Glutamatergic neuron (in vitro differentiated cells): ENCODE data around the gene CMC1. TPM values are rescaled to one million over a fixed set of nuclear protein-coding genes. Genes with fewer than 3 reads are reported as not detected.
"Not testable (repeated sequence)": the region's sequence is repeated elsewhere in the genome, so short reads cannot be mapped to it uniquely, and the experiment has no call there.

Source experiments
- DNase-seq: peaks from one replicate; pipeline ENCODE4 v3.0.0; 2022
- H3K27ac Mint-ChIP-seq: one replicate; pipeline ENCODE4 v1.8.0; 2020; ENCODE audit warnings: mild to moderate bottlenecking, mixed read lengths, inconsistent platforms; ENCODE audit not compliant: unreplicated experiment
- H3K27me3 Mint-ChIP-seq: one replicate; pipeline ENCODE4 v1.8.0; 2020; ENCODE audit warnings: mild to moderate bottlenecking, moderate library complexity, mixed read lengths, inconsistent platforms; ENCODE audit not compliant: unreplicated experiment
- H3K36me3 Mint-ChIP-seq: one replicate; pipeline ENCODE4 v1.8.0; 2020; ENCODE audit warnings: mild to moderate bottlenecking, mixed read lengths, inconsistent platforms; ENCODE audit not compliant: unreplicated experiment
- H3K4me1 Mint-ChIP-seq: one replicate; pipeline ENCODE4 v1.8.0; 2020; ENCODE audit warnings: mild to moderate bottlenecking, low read depth, mixed read lengths, inconsistent platforms; ENCODE audit not compliant: unreplicated experiment
- H3K4me3 Mint-ChIP-seq: one replicate; pipeline ENCODE4 v1.8.0; 2020; ENCODE audit warnings: mild to moderate bottlenecking, mixed read lengths, inconsistent platforms; ENCODE audit not compliant: unreplicated experiment
- H3K9me3 Mint-ChIP-seq: one replicate; pipeline ENCODE4 v1.8.0; 2020; ENCODE audit warnings: mild to moderate bottlenecking, moderate library complexity, mixed read lengths, inconsistent platforms; ENCODE audit not compliant: unreplicated experiment
- long read RNA-seq: library from polyadenylated mRNA; unstranded; transcript quantifications from one replicate; pipeline ENCODE4 v2.0.0, GENCODE V29; 2020; ENCODE audit not compliant: unreplicated experiment
- total RNA-seq: library from RNA; stranded (reverse); fragmentation: NEBNext Ultra II Directional; extraction: Animal tissue kit (Norgen Biotek cat#: 25700); gene quantifications from one replicate; pipeline ENCODE4 v1.2.1, GENCODE V29; 2021; ENCODE audit not compliant: unreplicated experiment
- TF ChIP-seq, protein P1 (sequence below): fragments of 200-600 bp; sonication (generic); IDR thresholded peaks from one replicate; pipeline ENCODE4 v1.5.0; 2021; ENCODE audit not compliant: partially characterized antibody, unreplicated experiment

CMC1 gene, protein sequence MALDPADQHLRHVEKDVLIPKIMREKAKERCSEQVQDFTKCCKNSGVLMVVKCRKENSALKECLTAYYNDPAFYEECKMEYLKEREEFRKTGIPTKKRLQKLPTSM
- total RNA-seq, result 9.8 TPM
- long read RNA-seq, full-length matches to known transcripts, result 6 of 7 reads
- long read RNA-seq, partial matches to known transcripts, result 0 of 7 reads
- long read RNA-seq, other reads (novel, unspliced or antisense), result 1 of 7 reads

DNA sequence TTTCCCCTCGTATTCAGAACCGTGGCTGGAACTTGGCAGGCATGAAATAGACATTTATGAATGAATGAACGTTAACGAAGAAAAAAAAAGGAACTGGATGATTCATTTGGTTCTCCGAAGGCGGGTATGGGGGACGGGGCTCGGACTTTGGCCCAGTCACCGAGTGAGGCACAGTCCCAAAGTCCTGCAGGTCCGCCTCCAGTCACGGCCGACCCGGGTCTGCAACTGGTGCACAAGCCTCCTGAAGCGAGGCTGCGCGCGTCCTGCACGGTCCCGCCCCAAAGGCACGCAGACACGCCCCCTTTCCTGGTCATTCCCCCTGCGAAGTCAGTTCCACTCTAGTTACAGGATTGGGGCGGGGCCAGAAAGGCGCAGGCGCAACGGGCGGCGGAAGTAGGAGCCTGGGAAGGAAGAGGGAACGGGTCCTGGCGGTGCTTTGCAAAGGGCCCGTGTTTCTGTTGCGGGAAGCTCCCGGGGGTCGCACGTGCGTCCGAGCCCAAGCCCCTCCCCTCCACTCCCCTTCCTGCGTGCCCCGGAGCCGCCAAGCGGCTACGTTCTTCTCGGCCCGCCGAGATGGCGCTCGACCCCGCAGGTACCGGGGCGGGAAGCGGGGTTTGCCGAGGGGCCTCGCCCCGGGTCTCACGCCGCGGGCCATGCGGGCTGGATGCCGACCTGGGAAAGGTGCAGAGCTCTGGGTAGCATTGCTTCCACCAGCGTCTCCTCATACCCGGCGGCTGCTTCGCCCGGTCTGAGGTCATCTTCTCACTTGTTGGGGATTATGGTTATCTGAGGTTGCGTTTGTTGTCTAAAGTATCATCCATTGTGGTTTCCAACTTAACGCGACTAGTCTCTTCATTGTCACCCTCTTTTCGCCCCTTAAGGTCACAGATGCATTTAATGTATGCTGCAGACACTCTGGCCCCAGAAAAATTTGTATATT, at the start of gene CMC1:
Gene CMC1 (plus strand): TSS at position 399 of the 940 bp plus-strand sequence. CDS start 175 bp downstream, at position 574.
- peak; percentile 99 for DNase-seq
- no peaks in the 10 kb centered on the region for H3K9me3 Mint-ChIP-seq
- H3K4me3 Mint-ChIP-seq, result peak within 1 kb of the TSS; percentile 95
- H3K27me3 Mint-ChIP-seq, result no peaks in the 10 kb centered on the region
- TF ChIP-seq, protein P1, sequence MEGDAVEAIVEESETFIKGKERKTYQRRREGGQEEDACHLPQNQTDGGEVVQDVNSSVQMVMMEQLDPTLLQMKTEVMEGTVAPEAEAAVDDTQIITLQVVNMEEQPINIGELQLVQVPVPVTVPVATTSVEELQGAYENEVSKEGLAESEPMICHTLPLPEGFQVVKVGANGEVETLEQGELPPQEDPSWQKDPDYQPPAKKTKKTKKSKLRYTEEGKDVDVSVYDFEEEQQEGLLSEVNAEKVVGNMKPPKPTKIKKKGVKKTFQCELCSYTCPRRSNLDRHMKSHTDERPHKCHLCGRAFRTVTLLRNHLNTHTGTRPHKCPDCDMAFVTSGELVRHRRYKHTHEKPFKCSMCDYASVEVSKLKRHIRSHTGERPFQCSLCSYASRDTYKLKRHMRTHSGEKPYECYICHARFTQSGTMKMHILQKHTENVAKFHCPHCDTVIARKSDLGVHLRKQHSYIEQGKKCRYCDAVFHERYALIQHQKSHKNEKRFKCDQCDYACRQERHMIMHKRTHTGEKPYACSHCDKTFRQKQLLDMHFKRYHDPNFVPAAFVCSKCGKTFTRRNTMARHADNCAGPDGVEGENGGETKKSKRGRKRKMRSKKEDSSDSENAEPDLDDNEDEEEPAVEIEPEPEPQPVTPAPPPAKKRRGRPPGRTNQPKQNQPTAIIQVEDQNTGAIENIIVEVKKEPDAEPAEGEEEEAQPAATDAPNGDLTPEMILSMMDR, result no peak
- H3K27ac Mint-ChIP-seq, result peak within 1 kb of the TSS; percentile 63
- H3K4me1 Mint-ChIP-seq, result no peaks in the 10 kb centered on the region
- no peaks in the 10 kb centered on the region for H3K36me3 Mint-ChIP-seq

DNA sequence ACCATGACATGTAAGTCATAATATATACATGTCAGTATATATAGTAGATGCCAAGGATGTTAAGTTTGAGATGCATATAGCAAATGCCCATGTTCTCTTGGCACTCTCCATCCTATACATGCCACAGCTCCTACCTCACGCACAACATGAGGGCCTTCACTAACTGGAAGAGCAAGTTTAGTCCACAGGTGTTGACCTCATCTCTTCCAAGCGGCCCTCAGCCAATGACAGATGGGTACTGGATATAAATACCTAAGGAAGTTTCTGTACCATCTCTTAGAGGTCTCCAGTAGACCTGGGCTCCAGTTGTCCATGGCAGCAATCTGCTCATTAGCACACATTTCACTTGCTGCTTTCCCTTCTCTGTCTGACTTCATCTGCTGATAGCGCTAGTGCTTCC, 43.3 kb upstream of the CMC1 start:
- Mint-ChIP-seq H3K4me3 (no peak overlapping the region), H3K27me3 (no peaks in the 10 kb centered on the region), H3K27ac (no peak overlapping the region), H3K4me1 (no peaks in the 10 kb centered on the region), H3K36me3 (no peaks in the 10 kb centered on the region), H3K9me3 (no peaks in the 10 kb centered on the region)
- no peak for DNase-seq
- TF ChIP-seq, protein P1, result no peak

DNA sequence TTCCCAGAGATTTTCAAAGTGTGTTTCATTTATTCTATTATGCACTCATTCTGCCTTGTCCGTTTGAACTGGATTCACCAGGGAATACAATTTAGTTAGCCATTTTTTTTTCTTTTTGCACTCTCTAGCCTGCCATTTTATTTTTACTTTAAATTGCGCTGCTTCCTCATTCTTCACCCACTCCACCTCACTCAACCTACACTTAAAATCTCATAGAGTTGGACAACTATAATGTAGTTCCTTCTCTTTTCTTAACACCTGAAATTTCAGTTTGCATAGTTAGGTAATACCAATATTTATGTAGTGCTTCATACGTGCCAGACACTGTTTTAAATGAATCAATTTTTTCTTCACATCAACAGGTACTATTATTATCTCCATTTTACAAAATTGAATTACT, 42.4 kb upstream of the CMC1 start:
- Mint-ChIP-seq H3K4me3 (no peak overlapping the region), H3K4me1 (no peaks in the 10 kb centered on the region), H3K9me3 (no peaks in the 10 kb centered on the region), H3K36me3 (no peaks in the 10 kb centered on the region), H3K27me3 (no peaks in the 10 kb centered on the region), H3K27ac (no peak overlapping the region)
- TF ChIP-seq, protein P1, result no peak
- DNase-seq, result no peak

DNA sequence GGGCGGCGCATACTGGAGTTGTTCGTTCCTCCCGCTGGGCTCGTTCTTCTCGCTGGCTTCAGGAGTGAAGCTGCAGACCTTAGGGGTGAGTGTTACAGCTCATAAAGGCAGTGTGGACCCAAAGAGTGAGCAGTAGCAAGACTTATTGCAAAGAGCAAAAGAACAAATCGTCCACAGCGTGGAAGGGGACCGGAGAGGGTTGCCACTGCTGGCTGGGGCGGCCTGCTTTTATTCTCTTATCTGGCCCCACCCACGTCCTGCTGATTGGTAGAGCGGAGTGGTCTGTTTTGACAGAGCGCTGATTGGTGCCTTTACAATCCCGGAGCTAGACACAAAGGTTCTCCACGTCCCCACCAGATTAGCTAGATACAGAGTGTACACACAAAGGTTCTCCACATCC, 41.8 kb upstream of the CMC1 start:
- not testable (repeated sequence) for H3K9me3 Mint-ChIP-seq, H3K27ac Mint-ChIP-seq, H3K4me3 Mint-ChIP-seq, H3K4me1 Mint-ChIP-seq, DNase-seq, H3K36me3 Mint-ChIP-seq, H3K27me3 Mint-ChIP-seq

DNA sequence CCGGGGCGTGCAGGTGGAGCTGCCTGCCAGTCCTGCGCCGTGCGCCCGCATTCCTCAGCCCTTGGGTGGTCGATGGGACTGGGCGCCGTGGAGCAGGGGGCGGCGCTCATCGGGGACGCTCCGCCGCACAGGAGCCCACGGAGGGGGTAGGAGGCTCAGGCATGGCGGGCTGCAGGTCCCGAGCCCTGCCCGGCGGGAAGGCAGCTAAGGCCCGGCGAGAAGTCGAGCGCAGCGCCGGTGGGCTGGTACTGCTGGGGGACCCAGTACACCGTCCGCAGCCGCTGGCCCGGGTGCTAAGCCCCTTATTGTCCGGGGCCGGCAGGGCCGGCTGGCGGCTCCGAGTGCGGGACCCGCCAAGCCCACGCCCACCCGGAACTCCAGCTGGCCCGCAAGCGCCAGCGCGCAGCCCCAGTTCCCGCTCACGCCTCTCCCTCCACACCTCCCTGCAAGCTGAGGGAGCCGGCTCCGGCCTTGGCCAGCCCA, 41.0 kb upstream of the CMC1 start:
- not testable (repeated sequence) for H3K36me3 Mint-ChIP-seq, H3K4me3 Mint-ChIP-seq, H3K27ac Mint-ChIP-seq, DNase-seq, H3K4me1 Mint-ChIP-seq, H3K27me3 Mint-ChIP-seq, H3K9me3 Mint-ChIP-seq
